Stimulated activated CD4-positive, alpha-beta T cell treated with anti-CD3 and anti-CD28 coated beads, Interleukin-1b, Interleukin-23, amount 100 ng/mL, for 4 hours (primary cell): ENCODE results near the gene ARTN.

ENCODE experiments used
- DNase-seq, 2 donors: peaks; one replicate each; pipeline ENCODE4 v3.0.0-alpha.2; 2020; ENCODE audit warnings: low read depth in 2 of 2

ARTN gene

DNA sequence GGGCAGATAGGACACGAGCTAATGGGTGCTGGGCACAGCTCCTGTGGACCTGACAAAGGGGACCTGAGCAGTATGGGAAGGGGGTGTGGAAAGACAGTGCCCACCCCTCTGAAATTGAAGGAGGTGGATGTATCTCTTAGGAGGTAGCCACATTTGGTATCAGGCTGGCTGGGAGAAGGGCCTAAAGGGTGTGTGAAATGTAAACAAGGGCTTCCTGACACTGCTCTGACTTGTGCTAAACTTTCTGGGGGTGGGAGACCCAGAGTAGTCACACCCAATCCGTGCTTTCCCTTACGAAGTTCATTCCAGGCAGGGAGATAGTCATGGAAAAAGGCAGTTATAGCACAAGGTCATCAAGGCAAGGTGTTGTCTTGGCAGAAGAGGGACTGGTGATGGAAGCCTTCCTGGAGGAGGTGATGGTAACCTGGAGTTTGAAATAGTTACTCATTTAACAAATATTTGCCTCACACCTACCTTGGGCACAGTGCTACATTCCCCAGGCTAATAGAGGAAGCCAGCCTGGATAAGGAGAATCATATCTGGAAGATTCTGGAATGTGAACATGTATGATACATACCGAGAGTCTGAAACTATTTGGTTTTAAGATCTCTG, 52.5 kb downstream of the ARTN start:
- no peak for DNase-seq

DNA sequence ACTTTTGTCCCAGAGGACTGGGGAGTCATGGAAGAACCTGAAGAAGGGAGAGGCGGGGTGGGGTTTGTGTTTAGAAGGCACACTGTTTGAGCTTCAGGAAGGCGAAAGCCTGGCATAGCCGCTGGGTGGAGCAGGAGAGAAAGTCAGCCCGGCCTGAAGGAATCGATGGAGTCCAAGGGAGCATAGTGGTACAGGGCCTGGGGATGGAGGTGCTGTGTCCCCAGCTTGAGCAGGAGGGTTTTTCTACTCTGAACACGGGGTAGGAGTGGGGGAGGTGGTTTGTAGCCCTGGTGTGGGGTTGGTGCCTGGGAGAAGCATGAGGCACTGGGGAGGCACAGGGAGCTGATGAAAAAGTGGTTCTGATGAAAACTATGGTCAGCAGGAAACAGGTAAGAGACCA, 53.1 kb downstream of the ARTN start:
- DNase-seq = no peak
